PC-3 (cell line): ENCODE results near the gene DNAJA3. TPM values are rescaled to one million over a fixed set of nuclear protein-coding genes. Genes with fewer than 3 reads are reported as not detected.

Experiments used
- ATAC-seq: fragments of 200-7000 bp; cut with Tn5 transposase; 2 replicates; pipeline ENCODE4 v1.9.1; 2020; ENCODE audit warnings: mild to moderate bottlenecking, moderate library complexity
- BruUV-seq: library from RNA; stranded (reverse); fragments of 400-500 nt; replicated peaks from 2 replicates; lab custom pipeline; 2021; lab: Mats Ljungman, UMichigan
- CTCF ChIA-PET: fragments of 300-600 bp; sonication (Branson Sonifier 250); formaldehyde crosslinking; loops from one replicate; lab custom pipeline; 2022; ENCODE audit warnings: antibody characterized with exemption; lab: Charles Lee
- POLR2A ChIA-PET: fragments of 300-600 bp; sonication (Branson Sonifier 250); formaldehyde crosslinking; loops from one replicate; lab custom pipeline; 2022; ENCODE audit warnings: antibody characterized with exemption; ENCODE audit not compliant: unreplicated experiment; lab: Charles Lee
- DNase-seq: peaks from one replicate; pipeline ENCODE4 v3.0.0-alpha.2; 2015
- H2AFZ ChIP-seq: fragments of 300-600 bp; sonication (generic); 2 replicates; pipeline ENCODE4 v1.6.0; 2016; ENCODE audit warnings: antibody characterized with exemption, low read length
- H3F3A ChIP-seq: fragments of 300-600 bp; sonication (generic); one replicate; pipeline ENCODE4 v1.6.0; 2017; ENCODE audit warnings: antibody characterized with exemption, low read length, control low read depth, mild to moderate bottlenecking; ENCODE audit not compliant: unreplicated experiment
- H3K27ac ChIP-seq: fragments of 300-600 bp; sonication (generic); 2 replicates; pipeline ENCODE4 v1.5.1; 2016; ENCODE audit warnings: mild to moderate bottlenecking, low read length
- H3K27me3 ChIP-seq: fragments of 300-600 bp; sonication (generic); 2 replicates; pipeline ENCODE4 v1.6.1; 2016; ENCODE audit warnings: low read length, mixed read lengths
- H3K36me3 ChIP-seq: fragments of 300-600 bp; sonication (generic); 2 replicates; pipeline ENCODE4 v1.6.1; 2016; ENCODE audit warnings: low read depth, mixed run types, low read length, mixed read lengths
- H3K4me1 ChIP-seq: fragments of 300-600 bp; sonication (generic); 2 replicates; pipeline ENCODE4 v1.5.1; 2016; ENCODE audit warnings: low read length; ENCODE audit not compliant: insufficient read depth
- H3K4me2 ChIP-seq: fragments of 300-600 bp; sonication (generic); 2 replicates; pipeline ENCODE4 v1.6.0; 2016; ENCODE audit warnings: low read length
- H3K4me3 ChIP-seq: fragments of 300-600 bp; sonication (generic); 2 replicates; pipeline ENCODE4 v1.5.1; 2016; ENCODE audit warnings: mild to moderate bottlenecking, low read length, mixed read lengths
- H3K79me2 ChIP-seq: fragments of 300-600 bp; sonication (generic); 2 replicates; pipeline ENCODE4 v1.6.1; 2017; ENCODE audit warnings: low read length, mixed read lengths
- H3K9ac ChIP-seq: fragments of 300-600 bp; sonication (generic); 2 replicates; pipeline ENCODE4 v1.6.0; 2016; ENCODE audit warnings: mild to moderate bottlenecking, low read length
- H3K9me2 ChIP-seq: fragments of 300-600 bp; sonication (generic); replicated peaks from 2 replicates; pipeline ENCODE4 v1.6.1; 2016; ENCODE audit warnings: mixed run types, low read length, mixed read lengths
- H3K9me3 ChIP-seq: fragments of 300-600 bp; sonication (generic); 2 replicates; pipeline ENCODE4 v1.6.1; 2016; ENCODE audit warnings: low read length, mixed read lengths
- H4K20me1 ChIP-seq: fragments of 300-600 bp; sonication (generic); 2 replicates; pipeline ENCODE4 v1.6.1; 2016; ENCODE audit warnings: low read length, mixed read lengths
- EZH2 ChIP-seq: fragments of 300-600 bp; sonication (generic); IDR thresholded peaks from one replicate; pipeline ENCODE4 v1.6.1; 2017; ENCODE audit warnings: antibody characterized with exemption, mild to moderate bottlenecking, low read length; ENCODE audit not compliant: unreplicated experiment
- intact Hi-C: fragments of 100-400 bp; cut with micrococcal nuclease; formaldehyde crosslinking; loops from 2 replicates; pipeline ENCODE4 v1.9.0; 2023
- total RNA-seq: library from RNA; depleted of rRNA; stranded (reverse); fragments of >200 nt; gene quantifications from 2 replicates; pipeline ENCODE4 v1.2.3, GENCODE V29; 2014
- TF ChIP-seq, protein P1 (sequence below): fragments of 300-600 bp; sonication (generic); conservative IDR thresholded peaks from 2 replicates; pipeline ENCODE4 v1.5.1; 2017; ENCODE audit warnings: antibody characterized with exemption, low read depth, mild to moderate bottlenecking, low read length

The DNAJA3 gene
- total RNA-seq, 1 experiment from 2014 or later, result 123 TPM

DNA sequence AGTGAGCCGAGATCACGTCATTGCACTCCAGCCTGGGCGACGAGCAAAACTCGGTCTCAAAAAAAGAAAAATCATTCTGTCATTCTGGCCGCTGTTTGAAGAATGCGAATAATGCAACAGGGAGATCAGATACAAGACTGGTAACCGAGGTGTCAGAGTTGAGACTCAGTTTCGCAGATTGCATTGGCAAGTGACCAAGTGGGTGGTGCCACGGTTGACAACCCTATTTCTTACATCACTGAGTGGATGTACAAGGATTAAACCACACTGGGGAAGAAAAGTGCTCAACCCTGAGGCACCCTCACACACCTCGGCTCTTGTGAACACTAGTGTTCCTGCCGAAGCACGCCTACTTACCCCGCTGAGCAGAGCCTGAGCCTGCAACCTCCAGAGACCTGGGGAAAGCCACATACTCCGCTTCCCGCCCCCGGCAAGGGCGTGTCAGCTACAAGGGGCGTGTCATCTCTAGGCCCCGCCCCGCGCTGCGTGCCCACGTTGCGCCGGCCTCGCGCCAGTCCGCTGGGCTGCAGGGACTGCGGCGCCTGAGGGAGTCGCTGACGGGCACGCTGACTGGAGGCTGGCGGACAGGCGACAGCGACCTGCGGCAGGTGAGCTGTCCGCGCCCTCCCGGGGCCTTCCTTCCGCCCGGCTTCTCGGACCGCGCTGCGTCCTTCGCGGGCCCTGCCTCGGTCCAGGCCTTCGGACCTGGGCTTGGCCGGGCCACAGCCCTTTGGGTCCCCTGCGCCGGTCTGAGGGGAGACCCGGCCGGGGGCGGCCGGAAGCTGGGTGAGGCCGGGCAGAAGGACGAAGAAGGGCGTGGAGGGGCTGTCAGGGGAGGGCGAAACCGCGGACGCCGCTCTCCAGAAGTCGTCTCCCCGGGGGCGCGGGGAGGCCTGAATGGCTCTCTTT lies 50.5 kb downstream of the DNAJA3 start, which contains the start of gene HMOX2:
Gene HMOX2 (plus strand): TSS at position 519 of the 909 bp plus-strand sequence. CDS start 29,127 bp downstream, outside the sequence.
- DNase-seq (peak; percentile 93), ATAC-seq (peak; percentile 84)
- H3K79me2 ChIP-seq, result peaks cover 66% of the 10 kb centered on the region
- H3K27ac ChIP-seq, result peak within 1 kb of the TSS; percentile 34
- H3K4me1 ChIP-seq, result peaks cover 27% of the 10 kb centered on the region
- peak within 1 kb of the TSS; percentile 93 for H3K4me3 ChIP-seq
- H3F3A ChIP-seq, result no peaks in the 10 kb centered on the region
- H3K9me3 ChIP-seq, result no peaks in the 10 kb centered on the region
- H3K9me2 ChIP-seq, result no peaks in the 10 kb centered on the region
- H2AFZ ChIP-seq, result peak within 1 kb of the TSS; percentile 67
- H3K4me2 ChIP-seq, result peak within 1 kb of the TSS; percentile 87
- ChIA-PET CTCF (interaction anchor here (0.6 to 1.2 kb wide), 2 partner anchors 24 to 31 kb away, joined by 3 to 10 read pairs; no protein-coding TSS in a partner anchor), POLR2A (interaction anchor here (1.2 kb wide), 1 partner anchor 12 kb away, joined by 6 read pairs; no protein-coding TSS in a partner anchor)
- no peaks in the 10 kb centered on the region for H3K27me3 ChIP-seq
- BruUV-seq, result no TSS peak
- H3K36me3 ChIP-seq, result no peaks in the 10 kb centered on the region
- intact Hi-C loops, result no loop called here
- TF ChIP-seq, protein P1, sequence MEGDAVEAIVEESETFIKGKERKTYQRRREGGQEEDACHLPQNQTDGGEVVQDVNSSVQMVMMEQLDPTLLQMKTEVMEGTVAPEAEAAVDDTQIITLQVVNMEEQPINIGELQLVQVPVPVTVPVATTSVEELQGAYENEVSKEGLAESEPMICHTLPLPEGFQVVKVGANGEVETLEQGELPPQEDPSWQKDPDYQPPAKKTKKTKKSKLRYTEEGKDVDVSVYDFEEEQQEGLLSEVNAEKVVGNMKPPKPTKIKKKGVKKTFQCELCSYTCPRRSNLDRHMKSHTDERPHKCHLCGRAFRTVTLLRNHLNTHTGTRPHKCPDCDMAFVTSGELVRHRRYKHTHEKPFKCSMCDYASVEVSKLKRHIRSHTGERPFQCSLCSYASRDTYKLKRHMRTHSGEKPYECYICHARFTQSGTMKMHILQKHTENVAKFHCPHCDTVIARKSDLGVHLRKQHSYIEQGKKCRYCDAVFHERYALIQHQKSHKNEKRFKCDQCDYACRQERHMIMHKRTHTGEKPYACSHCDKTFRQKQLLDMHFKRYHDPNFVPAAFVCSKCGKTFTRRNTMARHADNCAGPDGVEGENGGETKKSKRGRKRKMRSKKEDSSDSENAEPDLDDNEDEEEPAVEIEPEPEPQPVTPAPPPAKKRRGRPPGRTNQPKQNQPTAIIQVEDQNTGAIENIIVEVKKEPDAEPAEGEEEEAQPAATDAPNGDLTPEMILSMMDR, result 0 out of 2 replicates have a peak, but pooled peaks have one; percentile 28
- TF ChIP-seq EZH2, result no peak
- H3K9ac ChIP-seq, result peak within 1 kb of the TSS; percentile 79
- H4K20me1 ChIP-seq, result no peaks in the 10 kb centered on the region

DNA sequence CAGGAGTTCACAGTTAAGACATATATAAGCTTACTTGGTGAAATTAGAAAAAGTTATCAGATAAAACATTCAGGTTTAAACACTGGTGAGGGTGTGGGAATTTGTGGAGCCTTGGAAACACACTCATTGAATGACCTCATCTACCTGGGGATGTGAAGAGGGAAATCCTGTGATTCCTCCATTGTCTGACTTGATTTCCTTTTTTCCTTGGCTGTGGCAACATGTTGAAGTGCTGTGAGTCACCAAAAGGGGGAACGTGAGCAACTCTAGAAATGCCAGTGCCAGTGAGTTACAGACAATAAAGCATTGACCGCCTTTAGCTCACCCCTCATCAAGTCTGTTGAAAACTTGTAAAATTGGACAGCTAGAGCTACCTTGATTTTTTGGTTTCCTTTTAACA lies 52.3 kb downstream of the DNAJA3 start:
- Histone ChIP-seq H3K4me2 (peak overlapping the region; percentile 87), H3K9me3 (no peaks in the 10 kb centered on the region), H3K27me3 (no peaks in the 10 kb centered on the region), H4K20me1 (no peaks in the 10 kb centered on the region), H2AFZ (no peak overlapping the region), H3K4me3 (peak overlapping the region; percentile 93), H3K9ac (peak overlapping the region; percentile 79; the same call in 1 of the 2 replicates), H3F3A (no peaks in the 10 kb centered on the region), H3K79me2 (peaks cover 79% of the 10 kb centered on the region), H3K27ac (no peak overlapping the region), H3K9me2 (no peaks in the 10 kb centered on the region), H3K36me3 (no peaks in the 10 kb centered on the region), H3K4me1 (peaks cover 26% of the 10 kb centered on the region)
- DNase-seq, result peak; percentile 46
- ChIA-PET CTCF (interaction anchor here (0.9 kb wide), 1 partner anchor 12 kb away, joined by 3 read pairs; no protein-coding TSS in a partner anchor), POLR2A (no interaction called here)
- no peak for ATAC-seq
- no peak for TF ChIP-seq EZH2
- TF ChIP-seq, protein P1, result 0 out of 2 replicates have a peak, but pooled peaks have one; percentile 22
- no TSS peak for BruUV-seq
- intact Hi-C loops, result no loop called here

DNA sequence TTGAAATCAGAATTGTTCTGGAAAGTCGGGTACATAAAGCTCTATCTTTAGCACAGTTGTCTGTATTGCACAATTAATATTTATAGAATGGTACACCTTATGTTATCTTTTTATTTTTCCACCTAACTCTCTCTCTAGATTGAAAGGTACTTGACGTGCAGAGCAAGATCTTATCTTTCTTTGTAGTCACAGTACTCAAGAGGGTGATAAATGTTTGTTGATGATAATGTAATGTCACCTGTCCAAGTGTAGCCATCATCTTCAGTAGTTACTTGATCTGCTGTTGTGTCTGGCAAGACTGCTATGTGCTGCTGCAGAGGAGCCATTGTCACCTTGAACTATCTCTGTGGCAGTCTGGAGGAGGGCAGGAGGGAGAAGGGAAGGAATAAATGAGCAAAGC lies 55.9 kb downstream of the DNAJA3 start:
- BruUV-seq, result no TSS peak
- Histone ChIP-seq H3K36me3 (peaks cover 3% of the 10 kb centered on the region; the same call in 1 of the 2 replicates), H3K4me3 (no peak overlapping the region), H3K9me3 (no peaks in the 10 kb centered on the region), H3K79me2 (peaks cover 71% of the 10 kb centered on the region), H4K20me1 (no peaks in the 10 kb centered on the region), H3K9me2 (no peaks in the 10 kb centered on the region), H3K4me2 (no peak overlapping the region), H3F3A (no peaks in the 10 kb centered on the region), H3K9ac (no peak overlapping the region), H3K27me3 (no peaks in the 10 kb centered on the region), H2AFZ (no peak overlapping the region), H3K27ac (no peak overlapping the region), H3K4me1 (peaks cover 10% of the 10 kb centered on the region)
- intact Hi-C loops, result no loop called here
- DNase-seq, result no peak
- TF ChIP-seq EZH2, result no peak
- TF ChIP-seq, protein P1, result no peak
- POLR2A ChIA-PET, result no interaction called here
- CTCF ChIA-PET, result no interaction called here
- ATAC-seq, result no peak
